22Rv1 (cell line): Measurements from ENCODE around the gene CMAS.
"Not testable (repeated sequence)": the region's sequence is repeated elsewhere in the genome, so short reads cannot be mapped to it uniquely, and the experiment has no call there.

Source experiments
- H3K27ac ChIP-seq: fragments of 450-650 bp; 2 replicates; pipeline ENCODE4 v1.5.1; 2017
- ZFX ChIP-seq: fragments of 450-650 bp; IDR thresholded peaks from 2 replicates; pipeline ENCODE4 v1.6.1; 2017; ENCODE audit warnings: antibody characterized with exemption, borderline replicate concordance
- TF ChIP-seq, protein P1 (sequence below): fragments of 450-650 bp; IDR thresholded peaks from 2 replicates; pipeline ENCODE4 v1.5.1; 2017; ENCODE audit warnings: mild to moderate bottlenecking

CMAS gene

DNA sequence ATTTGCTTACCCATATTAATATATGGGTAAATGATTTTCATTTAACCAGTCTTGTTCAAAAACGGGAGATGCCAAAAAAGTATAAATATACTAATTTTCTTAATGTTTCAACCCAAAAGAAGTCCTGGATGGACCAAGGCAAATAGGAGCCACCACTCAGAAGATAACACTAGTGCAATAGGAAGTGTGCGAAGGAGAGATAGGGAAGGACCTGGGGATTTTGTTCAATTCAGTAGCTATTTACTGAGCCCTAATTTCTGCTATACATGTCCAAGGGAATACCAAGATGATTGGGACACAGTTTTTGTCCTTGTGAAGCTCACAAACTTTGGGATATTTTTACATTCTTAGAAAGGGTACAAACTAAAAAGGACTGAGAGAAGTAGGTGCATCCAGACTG is 1.5 kb downstream of the CMAS start:
- TF ChIP-seq, protein P1, sequence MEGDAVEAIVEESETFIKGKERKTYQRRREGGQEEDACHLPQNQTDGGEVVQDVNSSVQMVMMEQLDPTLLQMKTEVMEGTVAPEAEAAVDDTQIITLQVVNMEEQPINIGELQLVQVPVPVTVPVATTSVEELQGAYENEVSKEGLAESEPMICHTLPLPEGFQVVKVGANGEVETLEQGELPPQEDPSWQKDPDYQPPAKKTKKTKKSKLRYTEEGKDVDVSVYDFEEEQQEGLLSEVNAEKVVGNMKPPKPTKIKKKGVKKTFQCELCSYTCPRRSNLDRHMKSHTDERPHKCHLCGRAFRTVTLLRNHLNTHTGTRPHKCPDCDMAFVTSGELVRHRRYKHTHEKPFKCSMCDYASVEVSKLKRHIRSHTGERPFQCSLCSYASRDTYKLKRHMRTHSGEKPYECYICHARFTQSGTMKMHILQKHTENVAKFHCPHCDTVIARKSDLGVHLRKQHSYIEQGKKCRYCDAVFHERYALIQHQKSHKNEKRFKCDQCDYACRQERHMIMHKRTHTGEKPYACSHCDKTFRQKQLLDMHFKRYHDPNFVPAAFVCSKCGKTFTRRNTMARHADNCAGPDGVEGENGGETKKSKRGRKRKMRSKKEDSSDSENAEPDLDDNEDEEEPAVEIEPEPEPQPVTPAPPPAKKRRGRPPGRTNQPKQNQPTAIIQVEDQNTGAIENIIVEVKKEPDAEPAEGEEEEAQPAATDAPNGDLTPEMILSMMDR, result no peak
- TF ChIP-seq ZFX, result no peak
- H3K27ac ChIP-seq, result no peak overlapping the region

DNA sequence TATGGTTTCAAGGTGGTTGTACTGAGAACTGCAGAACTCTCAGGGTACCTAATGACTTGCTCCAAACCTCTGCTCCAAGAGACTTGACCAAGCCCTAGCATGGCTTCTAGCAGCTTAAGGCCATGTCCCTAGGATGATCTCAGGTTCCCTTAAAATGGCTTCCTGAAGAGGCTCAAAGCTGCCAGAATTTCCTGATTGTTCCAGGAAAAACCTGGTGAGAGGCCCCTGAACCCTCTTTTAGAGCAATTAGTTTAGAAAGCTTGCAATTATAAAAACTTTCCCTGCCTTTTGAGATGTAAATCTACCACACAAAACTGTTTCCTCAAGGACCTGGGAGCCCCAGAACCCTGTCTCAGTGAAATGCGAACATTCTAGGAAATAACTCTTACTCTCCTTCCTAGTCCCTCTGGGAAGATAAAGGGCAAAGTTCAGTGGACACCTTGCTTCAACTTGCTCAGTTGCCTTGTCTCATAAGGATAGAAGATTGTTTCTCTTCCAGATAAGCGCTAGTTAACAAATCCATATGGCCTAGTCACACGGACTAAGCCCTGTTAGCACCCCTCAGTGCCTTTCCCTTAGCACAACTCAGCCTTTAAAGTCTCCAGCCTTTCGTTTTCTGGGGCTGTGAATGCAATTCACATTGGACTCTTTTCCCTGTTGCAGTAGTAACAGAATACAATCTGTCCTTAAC is 2.5 kb downstream of the CMAS start:
- TF ChIP-seq, protein P1, result no peak
- TF ChIP-seq ZFX, result no peak
- no peak overlapping the region for H3K27ac ChIP-seq

DNA sequence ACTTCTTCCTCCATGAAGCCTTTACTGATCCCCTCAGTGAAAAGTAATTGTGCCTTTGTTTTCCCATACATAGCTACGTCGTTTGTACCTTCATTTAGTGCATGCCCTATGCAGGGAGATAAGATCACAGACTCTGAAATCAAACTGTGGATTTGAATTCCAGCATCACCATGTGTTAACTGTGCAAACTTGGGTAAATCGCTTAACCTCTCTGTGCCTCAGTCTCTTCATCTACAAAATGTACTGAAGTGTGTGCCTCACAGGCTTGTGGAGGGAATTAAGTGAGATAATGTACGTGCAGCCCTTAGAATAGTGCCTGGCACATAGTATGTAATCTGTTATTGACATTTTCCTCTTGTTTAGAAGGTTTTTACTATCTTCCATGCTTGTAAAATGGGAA is 4.1 kb downstream of the CMAS start:
- H3K27ac ChIP-seq, result no peak overlapping the region

GRCh38 chr12:22051114-22051698 is 5.2 kb downstream of the CMAS start:
- TF ChIP-seq, protein P1, result no peak
- TF ChIP-seq ZFX, result no peak
- no peak overlapping the region for H3K27ac ChIP-seq

More for the DNA sequence above, 4.1 kb downstream of the CMAS start:
- TF ChIP-seq ZFX, result no peak
- TF ChIP-seq, protein P1, result no peak

- H3K27ac ChIP-seq, result not testable (repeated sequence)
These were observed 7.0 kb downstream of the CMAS start for GRCh38 chr12:22052994-22053393.

DNA sequence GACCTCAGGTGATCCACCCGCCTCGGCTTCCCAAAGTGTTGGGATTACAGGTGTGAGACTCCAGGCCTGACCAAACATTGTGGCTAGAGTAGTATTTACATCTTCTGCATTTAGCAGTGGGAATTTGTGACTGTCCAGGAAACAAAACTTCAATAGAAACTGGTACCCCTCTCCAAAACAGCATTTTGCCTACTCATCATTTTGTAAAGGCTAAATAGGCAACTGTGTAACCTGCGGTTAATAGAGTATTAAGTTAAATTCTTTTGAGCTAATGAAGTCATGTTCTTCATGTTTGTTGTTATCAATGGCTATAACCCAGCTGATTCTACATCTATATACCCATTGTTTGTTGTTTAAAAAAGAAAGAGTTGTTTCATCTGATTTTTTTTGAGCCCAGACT is 8.1 kb downstream of the CMAS start:
- no peak overlapping the region for H3K27ac ChIP-seq
- TF ChIP-seq, protein P1, result no peak
- TF ChIP-seq ZFX, result no peak

DNA sequence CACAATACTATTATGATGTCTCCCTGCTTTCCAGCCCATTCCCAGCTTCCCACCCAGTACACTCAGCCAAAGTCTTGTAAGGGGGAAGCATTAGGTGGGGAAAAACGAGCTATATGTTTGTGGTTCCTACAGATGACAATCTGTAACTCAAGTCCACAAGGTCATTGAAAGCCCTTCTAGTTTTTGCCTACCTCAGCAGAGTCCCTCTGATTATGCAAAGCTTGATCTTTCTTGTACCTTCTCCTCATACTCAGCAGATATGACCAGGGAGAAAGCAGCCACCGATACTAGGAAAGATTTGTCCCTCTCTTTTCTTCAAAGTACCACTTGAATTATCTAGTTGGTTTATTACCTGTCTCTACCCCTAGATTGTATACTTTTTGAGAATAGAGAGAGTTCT is 10.6 kb downstream of the CMAS start:
- no peak for TF ChIP-seq ZFX
- TF ChIP-seq, protein P1, result no peak
- H3K27ac ChIP-seq, result no peak overlapping the region
